ENCODE results near the gene NDC80.
"Not testable (repeated sequence)": the region's sequence is repeated elsewhere in the genome, so short reads cannot be mapped to it uniquely, and the experiment has no call there.

The NDC80 gene

GRCh38 chr18:2656981-2657512, 85.7 kb downstream of the NDC80 start:
- no peak for TF ChIP-seq CTCF (IDR thresholded peaks at IDR 0.05; ENCODE audit: insufficient read depth, low read length, missing control alignments)
- ChIA-PET POLR2A (no interaction called here), CTCF (interaction anchor here (1.1 to 1.4 kb wide), 3 partner anchors 12 to 40 kb away, joined by 5 read pairs; no protein-coding TSS in a partner anchor)
- DNase-seq (ENCODE audit: low read depth, low spot score): no peak
- H3K4me3 ChIP-seq (ENCODE audit: low read depth, low read length): peak overlapping the region; percentile 88

GRCh38 chr18:2657788-2658458, 86.6 kb downstream of the NDC80 start:
- ChIA-PET CTCF (no interaction called here), POLR2A (no interaction called here)
- DNase-seq (ENCODE audit: low read depth, low spot score): peak; percentile 50
- TF ChIP-seq CTCF (IDR thresholded peaks at IDR 0.05; ENCODE audit: insufficient read depth, low read length, missing control alignments): no peak
- peak overlapping the region; percentile 88 for H3K4me3 ChIP-seq (ENCODE audit: low read depth, low read length)

- POLR2A ChIA-PET, CTCF ChIA-PET: not testable (repeated sequence)
These were observed 89.5 kb downstream of the NDC80 start for GRCh38 chr18:2660849-2661248.

GRCh38 chr18:2662288-2662687, 90.9 kb downstream of the NDC80 start:
- CTCF ChIA-PET; H3K4me3 ChIP-seq (ENCODE audit: low read depth, low read length); DNase-seq (ENCODE audit: low read depth, low spot score); POLR2A ChIA-PET: not testable (repeated sequence)

More at GRCh38 chr18:2660849-2661248, 89.5 kb downstream of the NDC80 start:
- not testable (repeated sequence) for H3K4me3 ChIP-seq (ENCODE audit: low read depth, low read length); DNase-seq (ENCODE audit: low read depth, low spot score)

- TF ChIP-seq CTCF (IDR thresholded peaks at IDR 0.05; ENCODE audit: insufficient read depth, low read length, missing control alignments): no peak
- ChIA-PET POLR2A (no interaction called here), CTCF (no interaction called here)
- DNase-seq (ENCODE audit: low read depth, low spot score): no peak
- no peak overlapping the region for H3K4me3 ChIP-seq (ENCODE audit: low read depth, low read length)
These were observed 91.6 kb downstream of the NDC80 start for GRCh38 chr18:2662990-2663389.
